IPS-18c (cell line): ENCODE measurements around the gene SP2.

ENCODE experiments used
- H3K4me3 ChIP-seq: 2 replicates; pipeline ENCODE4 v1.7.0; 2013; ENCODE audit warnings: low read depth, mild to moderate bottlenecking, low read length, moderate library complexity; ENCODE audit not compliant: insufficient read depth
- H3K9me3 ChIP-seq: one replicate; pipeline ENCODE4 v1.6.1; 2013; ENCODE audit warnings: mild to moderate bottlenecking, low read length, moderate library complexity; ENCODE audit not compliant: control insufficient read depth, insufficient read depth

The SP2 gene

DNA sequence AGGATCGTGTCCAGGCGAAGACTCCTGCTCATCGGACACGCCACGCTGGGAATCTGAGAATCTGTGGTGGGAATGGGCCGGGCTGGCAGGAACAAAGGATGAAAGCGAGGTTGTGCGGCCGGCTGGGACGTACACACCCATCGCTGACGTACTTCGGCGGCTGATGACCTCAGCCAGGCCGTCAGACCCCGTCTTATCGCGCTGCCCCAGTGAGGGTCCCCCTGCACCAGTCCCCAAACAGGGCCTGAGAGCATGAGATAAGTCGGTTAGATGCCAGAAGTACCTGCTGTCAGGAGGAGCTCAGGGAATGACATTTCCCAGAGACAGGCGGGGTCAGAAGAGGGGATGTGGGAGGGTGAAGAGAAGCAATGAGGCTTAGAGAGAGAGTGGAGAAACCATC, 29.1 kb upstream of the SP2 start:
- no peak overlapping the region for H3K4me3 ChIP-seq
- no peaks in the 10 kb centered on the region for H3K9me3 ChIP-seq

DNA sequence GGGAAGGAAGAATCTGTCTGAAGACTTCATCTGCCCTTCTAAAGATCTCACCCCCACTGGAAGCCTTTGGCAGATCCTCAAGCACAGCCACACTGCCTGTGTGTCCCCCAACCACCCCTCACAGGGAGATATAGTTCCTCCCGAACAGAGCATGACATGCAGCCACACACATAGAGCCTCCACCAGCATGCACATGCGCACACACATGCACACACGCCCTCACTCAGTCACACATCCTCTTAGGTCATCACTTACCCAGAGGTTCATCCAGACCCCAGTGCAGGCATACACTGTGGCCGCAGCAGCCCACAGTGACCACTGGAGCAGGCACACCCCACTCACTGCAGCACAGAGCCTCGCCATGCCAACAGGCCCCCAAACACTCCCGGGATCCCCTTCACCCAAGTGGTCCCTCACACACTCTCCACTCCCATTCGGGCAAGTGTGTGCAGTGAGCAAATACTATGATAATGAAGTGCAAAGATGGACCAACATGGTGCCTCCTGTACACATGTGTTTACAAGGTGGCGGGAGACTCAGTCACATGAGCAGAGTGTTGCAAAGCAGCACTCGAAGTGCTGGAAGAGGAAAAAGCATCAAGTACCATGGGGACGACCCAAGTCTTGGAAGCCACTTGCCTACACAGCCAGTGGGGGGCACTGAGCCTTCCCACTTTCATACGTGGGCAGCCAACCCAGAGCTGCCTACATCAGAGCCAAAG, 28.1 kb upstream of the SP2 start:
- Histone ChIP-seq H3K4me3 (no peak overlapping the region), H3K9me3 (no peaks in the 10 kb centered on the region)

DNA sequence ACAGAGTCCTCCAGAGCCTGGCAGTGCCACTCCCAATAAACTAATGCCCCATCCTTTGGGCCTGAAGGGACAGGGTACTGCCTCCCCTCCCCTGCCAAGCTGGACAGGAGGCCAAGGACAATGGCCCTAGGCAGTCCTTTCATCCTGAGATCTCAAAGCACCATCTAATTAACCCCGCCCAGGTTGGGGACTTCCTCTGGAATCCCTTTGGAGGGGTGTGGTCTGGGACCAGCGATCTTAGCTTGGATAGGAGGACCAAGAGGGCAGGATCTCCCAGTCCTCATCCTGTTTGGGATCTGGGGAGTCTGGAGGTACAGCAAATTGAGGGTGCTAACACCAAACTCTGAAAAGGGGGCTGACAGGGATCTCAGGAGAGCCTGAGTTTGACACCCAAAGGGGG, 26.9 kb upstream of the SP2 start:
- Histone ChIP-seq H3K4me3 (no peak overlapping the region), H3K9me3 (no peaks in the 10 kb centered on the region)

DNA sequence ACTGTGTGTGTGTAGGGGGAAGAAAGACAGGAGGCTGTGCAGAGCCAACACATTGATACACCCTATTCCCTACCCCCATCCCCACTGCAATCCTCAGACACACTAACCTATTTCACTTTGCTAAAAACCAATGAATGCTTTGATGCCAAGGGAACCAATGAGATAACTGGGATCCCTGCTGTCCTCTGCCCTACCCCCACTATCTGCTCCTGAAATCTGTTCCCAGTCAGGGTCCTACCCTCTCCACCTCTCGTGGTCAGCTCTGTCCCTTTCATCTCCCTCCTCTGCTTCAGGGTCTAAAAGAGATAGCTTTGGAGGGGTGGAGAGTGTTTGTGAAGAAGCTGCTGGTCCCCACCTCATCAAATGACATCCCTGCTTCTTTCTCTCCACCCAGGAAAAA, 26.0 kb upstream of the SP2 start:
- no peak overlapping the region for H3K4me3 ChIP-seq
- H3K9me3 ChIP-seq: peaks cover 3% of the 10 kb centered on the region

- Histone ChIP-seq H3K9me3 (peaks cover 3% of the 10 kb centered on the region), H3K4me3 (no peak overlapping the region)
These were observed 25.0 kb upstream of the SP2 start for GRCh38 chr17:47871048-47871447.

GRCh38 chr17:47872019-47872650, 23.9 kb upstream of the SP2 start:
- Histone ChIP-seq H3K4me3 (peak overlapping the region; percentile 45; the same call in 1 of the 2 replicates), H3K9me3 (peaks cover 3% of the 10 kb centered on the region)

DNA sequence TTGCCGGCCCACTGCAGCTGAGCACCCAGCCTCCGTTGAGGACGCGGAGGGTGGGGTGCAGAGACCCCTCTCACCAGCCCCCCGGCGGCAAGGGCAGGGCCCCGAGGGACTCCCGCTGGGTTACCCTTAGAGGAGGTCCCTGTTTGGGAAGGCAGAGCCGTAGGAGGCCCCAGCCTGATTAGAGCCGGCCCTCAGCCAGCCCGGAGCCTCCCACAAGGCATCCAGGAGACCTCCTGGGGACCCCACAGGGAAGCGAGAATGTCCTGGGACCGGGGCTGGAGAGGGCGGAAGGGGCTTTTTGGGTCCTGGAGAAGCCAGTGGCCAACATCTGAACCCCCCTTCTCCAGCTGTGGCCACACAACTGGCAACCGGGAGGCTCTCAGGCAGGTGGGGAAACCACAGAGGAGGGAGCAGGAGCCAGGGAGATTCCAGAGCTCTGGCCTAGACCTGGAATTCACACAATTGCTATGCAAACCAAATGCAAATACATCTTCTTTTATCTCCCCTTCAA, 23.3 kb upstream of the SP2 start:
- H3K9me3 ChIP-seq: peaks cover 3% of the 10 kb centered on the region
- H3K4me3 ChIP-seq: peak overlapping the region; percentile 45; the same call in 1 of the 2 replicates

- peaks cover 5% of the 10 kb centered on the region for H3K9me3 ChIP-seq
- H3K4me3 ChIP-seq: no peak overlapping the region; the same call in 1 of the 2 replicates
These were observed 22.6 kb upstream of the SP2 start for GRCh38 chr17:47873200-47874090.

GRCh38 chr17:47875011-47875985, 20.7 kb upstream of the SP2 start:
- Histone ChIP-seq H3K9me3 (peaks cover 5% of the 10 kb centered on the region), H3K4me3 (no peak overlapping the region)

DNA sequence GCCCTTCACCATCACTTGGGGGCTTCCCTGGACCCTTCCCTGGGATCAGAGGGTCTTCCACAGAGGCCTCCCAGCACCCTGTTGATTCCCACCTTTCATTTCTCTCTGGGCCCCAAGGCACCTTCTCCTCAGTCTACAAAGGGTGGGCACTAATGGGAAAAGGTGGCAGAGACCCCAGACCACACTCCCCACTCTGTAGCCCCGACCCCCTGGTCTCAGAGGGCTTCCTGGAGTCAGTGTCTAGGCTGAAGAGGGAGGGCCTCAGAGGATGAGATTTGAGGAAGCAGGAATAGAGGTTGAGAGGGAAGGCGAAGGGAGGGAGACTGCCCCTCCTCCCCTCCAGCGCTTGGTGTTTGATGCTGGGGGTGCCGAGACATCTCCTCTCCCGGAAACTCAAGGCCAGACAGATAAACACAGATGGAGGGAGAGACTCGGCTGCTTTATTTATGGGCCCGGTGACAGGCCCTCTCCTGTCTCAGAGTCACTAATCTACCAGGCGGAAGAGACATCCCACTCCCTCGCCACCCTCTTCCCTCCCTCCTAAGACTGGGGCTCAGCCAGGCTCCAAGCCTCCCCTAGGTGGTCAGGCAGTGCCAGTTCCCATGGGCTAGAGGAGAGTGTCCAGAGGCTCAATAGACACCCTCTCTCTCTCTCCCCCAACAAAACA, 18.5 kb upstream of the SP2 start:
- peaks cover 5% of the 10 kb centered on the region for H3K9me3 ChIP-seq
- no peak overlapping the region for H3K4me3 ChIP-seq

- Histone ChIP-seq H3K9me3 (peaks cover 5% of the 10 kb centered on the region), H3K4me3 (no peak overlapping the region)
These were observed 17.6 kb upstream of the SP2 start for GRCh38 chr17:47878203-47879027.

GRCh38 chr17:47879028-47879585, 16.9 kb upstream of the SP2 start:
- H3K9me3 ChIP-seq: peaks cover 5% of the 10 kb centered on the region
- H3K4me3 ChIP-seq: no peak overlapping the region

DNA sequence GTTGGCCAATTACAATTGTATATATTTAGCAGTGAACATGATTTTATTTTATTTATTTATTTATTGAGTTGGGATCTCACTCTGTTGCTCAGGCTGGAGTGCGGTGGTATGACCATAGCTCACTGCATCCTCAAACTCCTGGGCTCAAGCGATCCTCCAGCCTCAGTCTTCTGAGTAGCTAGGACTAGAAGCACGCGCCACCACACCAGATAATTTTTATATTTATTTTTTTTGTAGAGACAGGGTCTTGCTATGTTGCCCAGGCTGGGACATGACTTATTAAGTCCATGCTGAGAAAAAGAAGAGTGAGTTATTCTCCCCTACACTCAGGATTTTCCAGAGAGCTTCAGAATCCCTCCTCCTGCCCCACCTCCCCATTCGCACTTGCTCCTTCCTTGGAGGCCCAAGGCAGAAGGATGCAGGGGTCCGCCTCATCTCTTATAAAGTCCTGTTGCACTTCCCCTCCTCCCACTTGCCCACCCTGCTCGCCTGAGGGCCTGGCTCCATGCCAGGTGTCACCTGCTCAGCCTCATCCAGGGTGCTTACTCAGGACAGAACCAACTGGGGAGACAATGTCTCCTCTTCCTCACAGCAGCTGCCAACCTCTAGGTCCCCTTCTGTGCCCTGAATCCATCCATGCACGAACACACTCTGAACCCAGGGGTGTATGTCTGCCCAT, 16.1 kb upstream of the SP2 start:
- H3K4me3 ChIP-seq: no peak overlapping the region
- H3K9me3 ChIP-seq: peaks cover 2% of the 10 kb centered on the region

GRCh38 chr17:47882247-47882646, 13.8 kb upstream of the SP2 start:
- H3K9me3 ChIP-seq: peaks cover 2% of the 10 kb centered on the region
- no peak overlapping the region for H3K4me3 ChIP-seq
